MV-4-11 (cell line): ENCODE results near the gene GOLGA8M.
A peak's percentile ranks its signal among the peaks of the same experiment; 100 is the strongest.
"Not testable (repeated sequence)": the region's sequence is repeated elsewhere in the genome, so short reads cannot be mapped to it uniquely, and the experiment has no call there.

ENCODE experiments used
- DNase-seq: peaks from one replicate; lab custom pipeline; 2025; lab: John Stamatoyannopoulos, UW

Gene GOLGA8M

DNA sequence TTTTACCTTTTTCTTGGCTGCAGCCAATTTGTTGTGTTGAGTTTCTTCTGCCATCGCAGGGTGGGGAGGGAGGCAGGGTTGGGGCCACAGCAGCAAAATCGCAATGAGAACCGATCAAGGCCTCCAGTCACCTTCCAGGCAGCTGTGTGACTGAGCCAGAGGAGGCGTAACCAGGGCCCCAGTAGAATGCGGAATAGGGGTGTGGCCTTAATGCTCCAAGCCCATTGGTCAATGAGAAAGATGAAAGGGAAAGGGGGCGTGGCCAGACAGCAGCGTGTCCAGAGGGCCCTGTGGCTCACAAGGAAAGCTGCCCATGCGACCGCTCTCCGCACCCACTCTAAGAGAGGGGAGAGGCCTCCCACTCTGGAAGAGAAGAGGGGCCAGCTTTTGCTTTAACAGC, at the start of gene GOLGA8M:
GOLGA8M (minus strand) TSS at position 152 of the 400 bp plus-strand sequence; CDS start at position 54, 98 bp downstream.
- not testable (repeated sequence) for DNase-seq

- DNase-seq: not testable (repeated sequence)
Measured at GRCh38 chr15:28742890-28743289, 30.7 kb upstream of the GOLGA8M start.

DNA sequence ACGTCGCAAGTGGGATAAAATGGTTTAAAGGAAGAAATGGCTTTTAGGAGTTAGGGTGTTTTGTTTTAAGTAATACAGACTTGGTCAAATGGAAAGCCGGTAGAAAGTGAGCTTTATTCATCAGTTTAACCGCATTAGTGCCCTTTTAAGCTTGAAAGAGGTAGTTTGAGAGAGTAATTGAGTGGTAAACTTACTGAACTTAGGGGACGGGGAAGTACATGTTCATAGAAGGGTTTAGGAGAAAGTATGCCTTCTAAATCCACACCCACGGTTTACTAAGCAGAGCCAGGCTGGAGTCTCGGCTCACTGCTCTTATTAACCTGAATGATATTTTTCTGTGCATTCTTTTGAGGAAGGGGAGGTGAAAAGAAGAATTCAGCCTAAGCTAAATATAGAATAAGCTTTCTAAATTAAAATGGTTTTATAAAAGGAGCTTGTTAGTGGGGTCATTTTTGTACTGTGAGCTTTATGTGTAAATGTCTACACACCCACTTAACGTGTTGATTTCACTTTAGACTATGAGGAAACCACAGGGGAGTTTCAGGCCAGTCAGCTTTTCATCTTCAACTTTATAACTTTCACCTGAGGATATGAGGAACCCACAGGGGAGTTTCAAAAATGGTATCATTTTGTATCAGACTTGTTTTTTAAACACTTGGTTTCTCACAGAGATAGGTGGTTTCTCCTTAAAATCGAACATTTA, 26.5 kb upstream of the GOLGA8M start:
- peak; percentile 32 for DNase-seq

DNA sequence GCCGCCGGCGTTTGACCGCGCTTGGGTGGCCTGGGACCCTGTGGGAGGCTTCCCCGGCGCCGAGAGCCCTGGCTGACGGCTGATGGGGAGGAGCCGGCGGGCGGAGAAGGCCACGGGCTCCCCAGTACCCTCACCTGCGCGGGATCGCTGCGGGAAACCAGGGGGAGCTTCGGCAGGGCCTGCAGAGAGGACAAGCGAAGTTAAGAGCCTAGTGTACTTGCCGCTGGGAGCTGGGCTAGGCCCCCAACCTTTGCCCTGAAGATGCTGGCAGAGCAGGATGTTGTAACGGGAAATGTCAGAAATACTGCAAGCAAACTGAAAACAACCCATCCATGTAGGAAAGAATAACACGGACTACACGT, 26.0 kb upstream of the GOLGA8M start:
- DNase-seq: not testable (repeated sequence)

DNA sequence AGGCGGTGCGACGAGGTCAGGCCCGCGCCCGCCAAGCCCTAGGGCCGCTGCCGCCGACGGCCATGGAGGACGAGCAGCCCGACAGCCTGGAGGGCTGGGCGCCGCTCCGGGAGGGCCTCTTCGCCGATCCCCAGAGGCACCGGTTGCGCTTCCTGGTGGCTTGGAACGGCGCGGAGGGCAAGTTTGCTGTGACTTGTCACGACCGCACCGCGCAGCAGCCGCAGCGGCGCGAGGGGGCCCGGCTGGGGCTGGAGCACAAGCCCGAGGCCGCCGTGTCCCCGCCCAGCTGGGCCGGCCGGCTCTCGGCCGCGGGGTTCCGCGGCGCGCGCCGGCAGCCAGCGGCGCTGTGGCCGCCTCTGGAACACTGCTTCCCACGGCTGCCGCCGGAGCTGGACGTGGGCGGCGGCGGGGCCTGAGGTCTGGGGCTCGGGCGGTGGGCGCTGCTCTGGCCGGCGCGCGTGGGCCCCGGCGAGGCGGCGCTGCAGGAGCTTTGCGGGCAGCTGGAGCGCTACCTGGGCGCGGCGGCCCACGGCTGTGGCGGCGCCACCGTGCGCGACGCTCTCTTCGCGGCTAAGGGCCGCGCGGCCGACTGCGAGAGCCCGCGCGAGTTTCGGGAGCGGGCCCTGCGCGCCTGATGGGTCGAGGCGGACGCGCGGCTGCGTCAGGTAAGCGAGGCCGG, 25.4 kb upstream of the GOLGA8M start:
- DNase-seq: not testable (repeated sequence)

DNA sequence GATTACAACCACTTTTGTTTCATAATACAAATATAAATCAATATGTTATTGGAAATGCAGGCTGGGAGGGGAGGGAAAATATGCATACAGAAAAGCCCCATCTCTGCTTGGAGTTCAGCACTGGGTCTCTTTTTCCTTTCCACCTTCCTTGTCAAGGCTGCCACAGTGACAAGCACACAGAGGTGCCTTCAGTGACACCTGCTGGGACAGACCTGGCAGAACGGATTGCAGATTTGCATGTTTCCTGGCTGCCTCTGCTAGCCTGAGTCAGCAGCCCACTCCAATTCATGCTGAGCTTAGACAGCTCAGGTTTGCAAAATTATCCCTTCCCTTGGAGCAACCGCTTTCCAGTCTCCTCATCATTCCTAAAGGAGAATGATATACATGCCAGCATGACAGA, 15.8 kb upstream of the GOLGA8M start:
- DNase-seq: peak; percentile 53

DNA sequence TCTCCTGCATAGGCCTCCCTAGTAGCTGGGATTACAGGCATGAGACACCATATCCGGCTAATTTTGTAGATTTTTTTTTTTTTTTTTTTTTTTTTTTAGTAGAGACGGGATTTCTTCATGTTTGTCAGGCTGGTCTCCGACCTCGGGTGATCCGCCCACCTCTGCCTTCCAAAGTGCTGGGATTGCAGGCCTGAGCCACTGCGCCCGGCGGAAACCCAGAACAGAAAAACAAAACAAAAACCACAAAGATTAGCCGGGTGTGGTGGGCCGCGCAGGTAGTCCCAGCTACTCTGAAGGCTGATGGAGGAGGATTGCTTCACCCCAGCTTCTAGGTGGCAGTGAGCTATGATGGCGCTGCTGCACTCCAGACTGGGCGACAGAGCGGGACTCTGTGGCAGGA, 14.8 kb upstream of the GOLGA8M start:
- not testable (repeated sequence) for DNase-seq

- DNase-seq: no peak
Measured at GRCh38 chr15:28726102-28726501, 13.9 kb upstream of the GOLGA8M start.

GRCh38 chr15:28725556-28725955, 13.3 kb upstream of the GOLGA8M start:
- no peak for DNase-seq

DNA sequence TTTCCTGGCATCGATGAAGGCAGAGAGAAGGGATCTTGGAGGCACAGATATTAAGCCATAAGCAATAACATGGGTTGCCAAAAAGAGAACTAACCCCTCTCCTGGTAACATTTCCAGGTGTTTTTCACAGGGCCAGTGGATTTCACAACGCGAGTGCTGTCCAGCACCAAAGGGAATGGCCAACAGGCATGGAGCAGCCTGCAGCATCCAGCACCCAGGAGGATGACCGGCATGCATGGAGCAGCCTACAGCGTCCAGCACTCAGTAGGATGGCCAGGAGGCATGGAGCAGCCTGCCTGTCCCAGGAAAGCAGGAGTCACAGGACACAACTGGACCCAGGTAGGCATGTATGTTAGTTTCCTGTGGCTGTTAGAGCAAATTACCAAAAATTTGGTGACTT, 11.8 kb upstream of the GOLGA8M start:
- DNase-seq: not testable (repeated sequence)

GRCh38 chr15:28719626-28720025, 7.4 kb upstream of the GOLGA8M start:
- DNase-seq: not testable (repeated sequence)

DNA sequence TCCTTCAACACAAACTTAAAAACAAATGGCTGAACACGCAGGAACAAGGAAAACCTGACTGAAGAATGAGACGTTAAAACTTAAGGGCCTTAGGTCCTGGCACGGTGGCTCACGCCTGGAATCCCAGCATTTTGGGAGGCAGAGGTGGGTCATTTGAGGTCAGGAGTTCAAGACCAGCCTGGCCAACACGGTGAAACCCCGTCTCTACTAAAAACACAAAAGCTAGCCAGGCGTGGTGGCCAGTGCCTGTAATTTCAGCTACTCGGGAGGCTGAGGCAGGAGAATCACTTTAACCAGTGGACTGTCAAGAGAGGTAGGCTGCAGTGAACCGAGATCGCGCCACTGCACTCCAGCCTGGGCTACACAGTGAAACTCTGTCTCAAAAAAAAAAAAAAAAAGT, 6.4 kb upstream of the GOLGA8M start:
- DNase-seq: peak; percentile 64

- DNase-seq: not testable (repeated sequence)
Measured at GRCh38 chr15:28714176-28714575, 2.0 kb upstream of the GOLGA8M start.

- not testable (repeated sequence) for DNase-seq
Measured at GRCh38 chr15:28703927-28704326, 8.3 kb downstream of the GOLGA8M start.

DNA sequence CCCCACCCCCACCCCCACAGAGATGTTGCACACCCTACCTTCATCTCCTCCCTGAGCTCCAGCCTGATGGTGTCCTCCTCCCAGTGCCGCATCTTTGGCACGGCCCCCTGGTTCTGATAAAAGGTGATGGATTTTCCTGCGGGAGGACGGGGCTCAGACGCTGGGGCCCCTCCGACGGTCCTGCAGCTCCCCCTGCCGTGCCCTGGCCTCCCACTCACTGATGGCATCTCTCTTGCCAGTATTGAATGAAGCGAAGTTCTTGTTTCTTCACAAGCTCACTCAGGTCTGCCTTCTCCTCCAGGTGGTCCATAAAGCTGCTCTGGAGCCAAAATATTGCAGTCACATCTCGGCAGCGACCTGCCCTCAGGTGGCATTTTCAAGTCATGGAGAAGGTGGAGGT, 9.8 kb downstream of the GOLGA8M start:
- not testable (repeated sequence) for DNase-seq

DNA sequence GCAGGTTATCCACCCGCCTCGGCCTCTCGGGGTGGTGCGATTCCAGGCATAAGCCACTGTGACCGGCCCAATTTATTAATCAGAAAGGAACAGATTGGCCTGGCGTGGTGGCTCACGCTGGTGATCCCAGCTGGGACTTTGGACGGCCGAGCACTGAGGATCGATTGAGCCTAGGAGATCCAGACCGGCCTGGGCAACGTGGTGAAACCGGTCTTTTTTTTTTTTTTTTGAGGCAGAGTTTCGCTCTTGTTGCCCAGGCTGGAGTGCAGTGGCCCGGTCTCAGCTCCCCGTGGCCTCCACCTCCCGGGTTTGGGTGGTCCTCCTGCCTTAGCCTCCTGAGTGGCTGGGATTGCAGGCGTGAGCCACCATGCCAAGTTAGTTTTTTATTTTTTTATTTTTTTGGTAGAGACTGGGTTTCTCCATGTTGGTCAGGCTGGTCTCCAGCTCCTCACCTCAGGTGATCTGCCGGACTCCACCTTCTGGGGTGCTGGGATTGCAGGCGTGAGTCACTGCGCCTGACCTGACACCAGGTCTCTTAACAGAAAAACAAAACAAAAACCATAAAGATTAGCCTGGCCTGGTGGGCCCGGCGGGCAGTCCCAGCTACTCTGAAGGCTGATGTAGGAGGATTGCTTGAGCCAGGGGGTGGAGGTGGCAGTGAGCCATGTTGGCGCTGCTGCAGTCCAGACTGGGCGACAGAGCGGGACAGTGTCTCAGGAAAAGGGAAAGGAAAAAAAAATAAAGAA, 18.0 kb downstream of the GOLGA8M start:
- DNase-seq: not testable (repeated sequence)

DNA sequence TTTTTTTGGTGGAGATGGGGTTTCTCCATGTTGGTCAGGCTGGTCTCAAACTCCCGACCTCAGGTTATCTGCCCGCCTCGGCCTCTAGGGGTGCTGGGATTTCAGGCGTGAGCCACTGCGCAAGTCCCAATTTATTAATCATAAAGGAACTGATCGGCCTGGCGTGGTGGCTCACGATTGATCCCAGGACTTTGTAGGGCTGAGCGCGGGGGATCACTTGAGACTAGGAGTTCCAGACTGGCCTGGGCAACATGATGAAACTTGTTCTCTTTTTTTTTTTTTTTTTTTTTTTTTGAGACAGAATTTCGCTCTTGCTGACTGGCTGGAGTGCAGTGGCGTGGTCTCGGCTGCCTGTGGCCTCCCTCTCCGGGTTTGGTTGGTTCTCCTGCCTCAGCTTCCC, 19.2 kb downstream of the GOLGA8M start:
- DNase-seq: not testable (repeated sequence)

- not testable (repeated sequence) for DNase-seq
Measured at GRCh38 chr15:28673533-28673932, 38.7 kb downstream of the GOLGA8M start.

GRCh38 chr15:28672122-28672521, 40.1 kb downstream of the GOLGA8M start:
- not testable (repeated sequence) for DNase-seq

GRCh38 chr15:28666402-28666801, 45.8 kb downstream of the GOLGA8M start:
- not testable (repeated sequence) for DNase-seq

DNA sequence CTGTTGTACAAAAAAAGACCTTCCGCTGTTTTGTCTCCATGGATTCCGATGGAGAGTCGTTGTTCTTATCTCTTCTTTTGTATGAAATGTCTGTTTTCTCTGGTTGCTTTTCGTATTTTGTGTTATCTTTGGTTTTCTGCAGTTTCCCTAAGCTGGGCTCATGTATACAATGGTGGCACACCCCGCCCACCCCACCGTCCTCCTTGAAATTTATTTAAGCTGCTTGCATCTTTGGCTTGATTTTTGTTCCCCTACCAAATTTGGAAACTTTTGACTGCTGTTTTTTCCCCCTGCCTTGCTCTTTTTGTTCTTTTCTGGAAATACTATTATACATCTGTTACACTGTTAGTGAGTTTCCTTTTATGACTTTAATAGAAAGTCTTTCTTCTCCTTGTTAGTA, 47.6 kb downstream of the GOLGA8M start:
- not testable (repeated sequence) for DNase-seq

- not testable (repeated sequence) for DNase-seq
Measured at GRCh38 chr15:28663717-28664116, 48.5 kb downstream of the GOLGA8M start.

- DNase-seq: not testable (repeated sequence)
Measured at GRCh38 chr15:28660750-28661149, 51.5 kb downstream of the GOLGA8M start.
